NCI-H2196 (cell line): ENCODE measurements around the gene ACSS2.

Source experiments
- DNase-seq: peaks from one replicate; lab custom pipeline; 2025; ENCODE audit not compliant: unreplicated experiment; lab: John Stamatoyannopoulos, UW

Gene ACSS2

GRCh38 chr20:34915131-34915530 lies 38.7 kb downstream of the ACSS2 start:
- no peak for DNase-seq

DNA sequence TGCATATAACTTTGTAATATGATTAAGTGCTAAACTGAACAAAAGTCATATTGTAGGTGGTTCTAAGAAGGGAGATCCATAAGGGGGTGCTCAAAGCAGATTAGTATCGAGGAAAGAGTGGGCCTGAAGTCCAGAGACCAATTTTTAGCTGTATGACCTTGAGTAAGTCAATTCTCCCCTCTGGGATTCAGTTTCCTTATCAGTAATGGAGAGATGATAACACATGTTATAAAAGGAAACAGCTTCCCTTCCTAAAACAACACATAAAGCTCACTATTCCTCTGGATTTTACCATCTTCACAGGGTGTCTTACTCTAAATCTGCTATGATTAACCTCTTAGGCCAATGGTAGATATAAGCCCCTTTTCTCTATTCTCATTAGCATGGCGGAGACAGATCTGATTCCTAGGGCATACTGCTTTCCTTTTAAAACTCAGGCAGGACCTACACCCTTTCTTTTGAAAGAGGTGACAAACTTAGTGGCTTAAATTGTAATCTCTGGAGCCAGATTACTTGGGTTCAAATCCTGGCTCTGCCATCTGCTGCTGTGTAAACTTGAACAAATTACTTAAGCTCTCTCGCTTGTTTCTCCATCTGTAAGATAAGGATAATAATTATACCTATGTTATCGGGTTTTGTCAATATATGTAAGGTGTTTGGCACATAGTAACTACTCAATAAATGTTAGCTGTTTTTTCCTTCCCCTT lies 39.5 kb downstream of the ACSS2 start:
- DNase-seq, result no peak

DNA sequence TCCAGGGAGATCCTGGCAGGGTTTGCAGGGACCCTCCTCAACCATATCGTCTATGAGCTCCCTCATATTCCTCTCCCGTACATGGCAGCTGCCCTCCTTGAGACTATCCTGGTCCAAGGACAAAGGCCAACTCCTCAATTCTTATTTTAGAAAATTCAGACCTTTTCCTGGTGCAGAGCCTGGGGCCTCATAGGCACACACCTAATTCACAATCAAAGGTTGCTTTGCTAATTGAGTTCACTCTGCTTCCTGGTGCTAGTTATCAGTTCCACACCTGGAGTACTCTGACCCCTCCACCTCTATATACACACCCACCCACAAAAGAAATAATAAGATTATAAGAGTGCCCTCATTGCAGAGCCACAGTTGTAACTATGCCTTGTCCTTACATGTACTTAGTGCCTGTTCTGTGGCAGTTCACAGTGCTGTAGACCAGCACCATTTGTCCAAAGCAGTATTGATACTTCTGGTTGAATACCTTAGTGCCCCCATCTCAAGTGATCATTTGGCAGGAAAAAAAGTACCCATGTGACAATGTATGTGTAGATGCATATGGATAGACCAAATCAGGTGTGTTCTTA lies 40.5 kb downstream of the ACSS2 start:
- no peak for DNase-seq

- no peak for DNase-seq
Measured at GRCh38 chr20:34920055-34920454, 43.6 kb downstream of the ACSS2 start.

DNA sequence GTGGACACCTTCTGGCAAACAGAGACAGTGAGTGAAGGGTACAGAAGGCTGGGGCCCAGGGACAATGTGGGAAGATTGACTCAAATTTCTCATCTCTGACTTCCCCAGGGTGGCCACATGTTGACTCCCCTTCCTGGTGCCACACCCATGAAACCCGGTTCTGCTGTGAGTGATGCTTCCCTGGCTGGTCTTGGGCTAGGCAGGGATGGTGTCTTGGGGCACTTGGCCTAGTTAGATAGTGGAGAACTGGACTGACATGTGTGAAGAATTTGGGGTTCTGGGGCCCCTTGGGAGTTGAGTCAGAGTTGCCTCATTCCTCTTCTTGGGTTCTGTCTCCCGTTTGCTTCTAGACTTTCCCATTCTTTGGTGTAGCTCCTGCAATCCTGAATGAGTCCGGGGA lies 45.0 kb downstream of the ACSS2 start:
- no peak for DNase-seq

GRCh38 chr20:34922654-34923381 lies 46.4 kb downstream of the ACSS2 start:
- DNase-seq, result no peak

DNA sequence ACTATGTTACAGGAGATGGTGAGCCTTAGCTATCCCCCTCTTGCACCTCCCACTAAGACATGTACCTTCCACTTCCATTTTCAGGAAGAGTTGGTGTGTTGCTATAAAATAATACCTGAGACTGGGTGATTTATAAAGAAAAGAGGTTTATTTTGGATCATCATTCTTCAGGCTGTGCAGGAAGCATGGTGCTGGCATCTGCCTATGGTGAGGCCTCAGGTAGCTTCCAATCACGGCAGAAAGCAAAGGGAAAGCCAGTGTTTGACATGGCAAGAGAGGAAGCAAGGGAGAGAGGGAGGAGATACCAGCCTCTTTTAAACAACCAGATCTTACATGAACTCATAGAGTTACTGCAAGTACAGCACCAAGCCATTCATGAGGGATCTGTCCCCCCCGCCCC lies 47.0 kb downstream of the ACSS2 start:
- DNase-seq, result no peak

GRCh38 chr20:34925341-34925740 lies 48.9 kb downstream of the ACSS2 start:
- no peak for DNase-seq

DNA sequence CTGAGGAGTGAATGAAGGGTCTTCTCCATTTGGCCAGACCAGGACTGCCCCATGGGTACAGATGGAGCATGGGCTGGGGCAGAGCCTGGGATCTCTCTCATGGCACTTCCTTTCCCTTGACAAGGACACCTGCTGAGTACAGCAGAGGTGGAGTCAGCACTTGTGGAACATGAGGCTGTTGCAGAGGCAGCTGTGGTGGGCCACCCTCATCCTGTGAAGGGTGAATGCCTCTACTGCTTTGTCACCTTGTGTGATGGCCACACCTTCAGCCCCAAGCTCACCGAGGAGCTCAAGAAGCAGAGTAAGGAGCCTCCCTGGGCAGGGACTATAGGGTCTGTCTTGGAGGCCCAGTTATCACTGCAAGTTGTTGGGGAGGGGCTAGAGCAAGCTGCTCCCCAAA lies 49.6 kb downstream of the ACSS2 start:
- DNase-seq, result no peak

DNA sequence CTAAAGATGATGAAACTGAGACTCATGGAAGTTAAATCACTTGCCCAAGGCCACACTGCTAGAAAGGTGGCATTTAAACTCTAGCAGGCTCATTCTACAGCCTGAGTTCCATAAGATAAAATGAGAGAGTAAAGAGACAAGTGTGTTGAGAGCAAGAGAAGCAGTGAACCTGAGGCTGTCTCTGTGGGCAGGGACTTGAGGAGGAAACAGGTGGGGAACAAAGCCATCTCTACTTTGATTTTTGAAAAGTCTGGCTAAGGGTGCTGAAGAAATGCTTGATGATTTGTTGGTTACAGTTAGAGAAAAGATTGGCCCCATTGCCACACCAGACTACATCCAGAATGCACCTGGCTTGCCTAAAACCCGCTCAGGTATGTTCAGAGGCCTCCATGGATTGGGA lies 50.2 kb downstream of the ACSS2 start:
- no peak for DNase-seq

DNA sequence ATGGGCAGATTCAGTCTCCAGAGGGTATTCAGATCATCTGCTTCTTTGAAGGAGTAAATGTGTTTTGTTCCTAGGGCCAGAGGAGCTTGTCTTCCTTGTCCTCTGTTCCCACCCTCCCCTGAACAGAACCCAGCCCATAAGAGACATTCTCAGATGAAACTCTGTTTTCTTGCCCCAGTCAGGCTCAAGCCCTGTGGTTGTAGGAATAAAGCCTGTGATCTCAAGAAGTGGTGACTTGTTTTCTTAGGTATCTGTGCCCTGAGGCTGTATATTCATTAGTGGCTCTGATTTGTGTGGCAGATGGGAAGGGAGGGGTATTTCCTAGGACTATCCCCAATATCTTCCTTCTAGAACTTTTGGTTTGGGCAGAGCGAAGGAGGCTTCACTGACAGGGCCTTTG lies 51.3 kb downstream of the ACSS2 start:
- DNase-seq, result no peak

- no peak for DNase-seq
Measured at GRCh38 chr20:34928411-34928810, 52.0 kb downstream of the ACSS2 start.

DNA sequence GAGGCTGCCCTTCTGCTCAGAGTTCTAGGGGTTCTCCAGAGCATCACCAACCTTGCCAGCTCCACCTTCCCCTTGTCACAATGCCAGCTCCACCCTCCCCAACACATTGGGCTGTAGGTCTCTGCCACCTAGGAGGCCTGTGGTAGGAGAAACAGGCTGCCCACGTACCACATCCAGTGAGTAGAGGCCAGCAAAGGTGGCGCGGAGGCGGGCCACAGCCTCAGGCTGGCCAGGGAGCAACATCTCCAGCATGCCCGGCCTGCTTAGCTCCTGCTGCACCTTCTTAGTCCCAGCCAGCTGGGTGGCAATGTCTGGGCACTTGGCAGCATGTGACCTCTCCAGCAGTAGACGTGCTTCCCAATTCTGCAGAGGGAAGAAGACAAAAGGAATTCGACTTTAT lies 55.4 kb downstream of the ACSS2 start:
- DNase-seq, result no peak

- peak; percentile 58 for DNase-seq
Measured at GRCh38 chr20:34938466-34939163, 62.2 kb downstream of the ACSS2 start.

DNA sequence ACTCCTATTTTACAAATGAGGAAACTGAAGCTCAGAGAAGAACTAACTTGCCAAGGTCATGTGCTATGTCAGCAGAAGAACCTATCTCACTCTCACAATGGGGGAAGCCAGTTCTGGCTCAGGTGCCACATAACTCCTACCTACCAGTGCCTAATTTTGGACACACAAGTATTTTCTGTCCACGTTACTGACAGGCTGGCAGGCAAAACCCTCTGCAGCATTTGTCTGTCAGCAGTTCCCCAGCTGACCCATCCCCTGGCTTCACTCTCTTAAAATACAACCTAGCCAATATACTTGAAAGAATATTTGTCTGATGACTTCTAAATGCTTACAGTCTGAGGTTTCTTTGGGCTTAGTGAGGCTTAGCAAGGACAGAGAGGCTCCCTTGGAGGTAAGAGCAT lies 63.7 kb downstream of the ACSS2 start:
- no peak for DNase-seq

GRCh38 chr20:34941226-34941625 lies 64.8 kb downstream of the ACSS2 start:
- no peak for DNase-seq

DNA sequence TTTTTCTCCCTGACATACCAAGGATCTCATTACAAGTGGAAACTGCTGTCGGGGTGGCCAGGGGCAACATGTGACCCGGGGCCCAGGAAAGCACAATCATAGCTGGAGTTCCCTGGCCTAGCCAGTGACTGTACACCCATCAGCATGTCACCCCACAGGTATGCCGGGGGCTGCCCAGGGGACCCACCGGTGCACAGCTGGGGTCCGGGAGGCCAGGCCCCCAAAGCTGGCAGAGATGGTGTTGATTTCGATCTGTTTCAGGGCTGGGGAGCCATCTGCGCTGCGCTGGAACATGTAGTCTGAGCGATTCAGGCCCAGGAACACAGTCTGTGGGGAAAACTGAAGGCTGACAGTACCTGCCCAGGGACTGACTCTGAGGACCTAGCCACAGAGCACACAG lies 65.9 kb downstream of the ACSS2 start:
- DNase-seq, result no peak

GRCh38 chr20:34943808-34944567 lies 67.6 kb downstream of the ACSS2 start:
- no peak for DNase-seq

- DNase-seq, result no peak
Measured at GRCh38 chr20:34945315-34946077, 69.1 kb downstream of the ACSS2 start.

- no peak for DNase-seq
Measured at GRCh38 chr20:34946661-34947060, 70.2 kb downstream of the ACSS2 start.
